HEK293 (cell line): Measurements from ENCODE around the gene MCM3AP.

ENCODE experiments used
- GLIS1 ChIP-seq: fragments of 450-650 bp; formaldehyde crosslinking; IDR thresholded peaks from 2 replicates; pipeline ENCODE4 v1.5.1; 2016; ENCODE audit warnings: missing biosample characterization, missing genetic modification characterization
- IKZF3 ChIP-seq: fragments of 450-650 bp; IDR thresholded peaks from 2 replicates; pipeline ENCODE4 v1.5.0; 2018; ENCODE audit warnings: missing biosample characterization, mild to moderate bottlenecking, missing genetic modification characterization, moderate library complexity
- KLF7 ChIP-seq: fragments of 450-650 bp; formaldehyde crosslinking; IDR thresholded peaks from 2 replicates; pipeline ENCODE4 v1.5.1; 2016; ENCODE audit warnings: missing biosample characterization, missing genetic modification characterization, borderline replicate concordance
- KLF8 ChIP-seq: fragments of 450-650 bp; formaldehyde crosslinking; IDR thresholded peaks from 2 replicates; pipeline ENCODE4 v1.5.1; 2016; ENCODE audit warnings: missing biosample characterization, missing genetic modification characterization
- WT1 ChIP-seq: fragments of 450-650 bp; formaldehyde crosslinking; IDR thresholded peaks from 2 replicates; pipeline ENCODE4 v1.5.1; 2016; ENCODE audit warnings: missing biosample characterization, missing genetic modification characterization
- ZBTB20 ChIP-seq: fragments of 450-650 bp; formaldehyde crosslinking; IDR thresholded peaks from 2 replicates; pipeline ENCODE4 v1.5.1; 2016; ENCODE audit warnings: missing biosample characterization, missing genetic modification characterization
- ZNF175 ChIP-seq: fragments of 450-650 bp; formaldehyde crosslinking; IDR thresholded peaks from 2 replicates; pipeline ENCODE4 v1.5.1; 2016; ENCODE audit warnings: missing biosample characterization, missing genetic modification characterization
- ZNF2 ChIP-seq: fragments of 450-650 bp; formaldehyde crosslinking; IDR thresholded peaks from 2 replicates; pipeline ENCODE4 v1.5.1; 2016; ENCODE audit warnings: missing biosample characterization, missing genetic modification characterization
- ZNF266 ChIP-seq: fragments of 450-650 bp; formaldehyde crosslinking; IDR thresholded peaks from 2 replicates; pipeline ENCODE4 v1.5.1; 2016; ENCODE audit warnings: missing biosample characterization, missing genetic modification characterization, low read depth
- ZNF324 ChIP-seq: fragments of 450-650 bp; formaldehyde crosslinking; IDR thresholded peaks from 2 replicates; pipeline ENCODE4 v1.5.1; 2016; ENCODE audit warnings: missing biosample characterization, missing genetic modification characterization
- ZNF335 ChIP-seq: fragments of 450-650 bp; formaldehyde crosslinking; conservative IDR thresholded peaks from 2 replicates; pipeline ENCODE4 v1.5.1; 2016; ENCODE audit warnings: missing biosample characterization, missing genetic modification characterization
- ZNF501 ChIP-seq: fragments of 450-650 bp; formaldehyde crosslinking; IDR thresholded peaks from 2 replicates; pipeline ENCODE4 v1.5.1; 2016; ENCODE audit warnings: missing biosample characterization, missing genetic modification characterization
- ZNF664 ChIP-seq: fragments of 450-650 bp; formaldehyde crosslinking; IDR thresholded peaks from 2 replicates; pipeline ENCODE4 v1.5.1; 2016; ENCODE audit warnings: missing biosample characterization, missing genetic modification characterization
- ZNF76 ChIP-seq: fragments of 450-650 bp; formaldehyde crosslinking; IDR thresholded peaks from 2 replicates; pipeline ENCODE4; 2016; ENCODE audit warnings: low read depth, missing biosample characterization, missing genetic modification characterization, borderline replicate concordance
- ZSCAN16 ChIP-seq: fragments of 450-650 bp; formaldehyde crosslinking; IDR thresholded peaks from 2 replicates; pipeline ENCODE4 v1.5.1; 2016; ENCODE audit warnings: missing biosample characterization, missing genetic modification characterization
- TF ChIP-seq, protein P1 (sequence below): fragments of 450-650 bp; formaldehyde crosslinking; IDR thresholded peaks from 2 replicates; pipeline ENCODE4 v1.5.1; 2016; ENCODE audit warnings: missing biosample characterization, missing genetic modification characterization
- TF ChIP-seq, protein P2 (sequence below): fragments of 450-650 bp; formaldehyde crosslinking; IDR thresholded peaks from 2 replicates; pipeline ENCODE4 v1.5.1; 2016; ENCODE audit warnings: missing biosample characterization, missing genetic modification characterization
- TF ChIP-seq, protein P3 (sequence below): fragments of 450-650 bp; formaldehyde crosslinking; IDR thresholded peaks from 2 replicates; pipeline ENCODE4 v1.5.1; 2016; ENCODE audit warnings: missing biosample characterization, missing genetic modification characterization
- TF ChIP-seq, protein P4 (sequence below): fragments of 450-650 bp; formaldehyde crosslinking; IDR thresholded peaks from 2 replicates; pipeline ENCODE4 v1.5.1; 2016; ENCODE audit warnings: missing biosample characterization, missing genetic modification characterization, borderline replicate concordance
- TF ChIP-seq, protein P5 (sequence below): fragments of 450-650 bp; formaldehyde crosslinking; IDR thresholded peaks from 2 replicates; pipeline ENCODE4 v1.5.1; 2017; ENCODE audit warnings: missing biosample characterization, missing genetic modification characterization
- TF ChIP-seq, protein P6 (sequence below): fragments of 450-650 bp; formaldehyde crosslinking; IDR thresholded peaks from 2 replicates; pipeline ENCODE4 v1.5.1; 2016; ENCODE audit warnings: missing biosample characterization, missing genetic modification characterization
- TF ChIP-seq, protein P7 (sequence below): fragments of 450-650 bp; formaldehyde crosslinking; optimal IDR thresholded peaks from 2 replicates; pipeline ENCODE3; 2016; ENCODE audit warnings: missing biosample characterization, mild to moderate bottlenecking, missing genetic modification characterization

Gene MCM3AP

DNA sequence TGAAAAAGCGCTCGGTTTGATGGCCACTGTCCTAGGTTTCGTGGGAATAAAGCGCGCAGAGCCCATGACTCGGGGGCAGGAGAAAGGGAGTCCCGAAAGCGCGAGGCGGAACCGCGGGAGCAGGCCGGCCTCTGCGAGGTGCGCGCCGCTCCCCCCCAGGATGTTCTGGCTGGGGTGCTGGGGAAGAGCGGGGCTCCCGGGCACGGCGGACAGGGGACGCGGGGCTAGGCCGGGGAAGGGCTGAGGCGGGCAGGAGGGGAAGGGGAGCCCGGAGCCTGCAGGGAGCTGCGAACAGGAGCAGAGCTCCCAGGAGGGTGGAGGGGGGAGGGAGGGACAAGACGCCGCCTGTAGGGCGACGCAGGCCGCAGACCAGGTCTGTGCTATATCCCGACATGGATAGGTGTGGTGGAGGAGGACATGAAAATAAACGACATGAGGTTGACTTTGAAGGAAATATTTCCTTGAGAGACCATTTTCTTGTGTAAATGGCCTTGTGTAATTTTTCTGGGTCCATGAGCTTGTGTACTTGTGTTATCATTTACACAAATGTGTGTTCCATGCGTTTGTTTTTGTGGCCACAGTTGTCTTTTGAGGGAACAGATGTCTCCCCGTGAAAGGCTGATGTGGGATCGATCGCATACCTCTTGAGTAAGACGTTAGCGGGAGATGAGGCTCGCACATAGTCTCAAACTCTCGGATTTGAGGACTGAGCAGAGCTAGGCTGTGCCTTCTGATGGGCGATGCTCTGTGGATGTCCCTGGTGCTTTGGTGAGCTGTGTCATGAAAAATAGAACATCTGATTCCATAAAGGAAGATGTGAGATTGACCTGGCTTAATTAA lies 39.9 kb upstream of the MCM3AP start (continued):
- TF ChIP-seq, protein P1, sequence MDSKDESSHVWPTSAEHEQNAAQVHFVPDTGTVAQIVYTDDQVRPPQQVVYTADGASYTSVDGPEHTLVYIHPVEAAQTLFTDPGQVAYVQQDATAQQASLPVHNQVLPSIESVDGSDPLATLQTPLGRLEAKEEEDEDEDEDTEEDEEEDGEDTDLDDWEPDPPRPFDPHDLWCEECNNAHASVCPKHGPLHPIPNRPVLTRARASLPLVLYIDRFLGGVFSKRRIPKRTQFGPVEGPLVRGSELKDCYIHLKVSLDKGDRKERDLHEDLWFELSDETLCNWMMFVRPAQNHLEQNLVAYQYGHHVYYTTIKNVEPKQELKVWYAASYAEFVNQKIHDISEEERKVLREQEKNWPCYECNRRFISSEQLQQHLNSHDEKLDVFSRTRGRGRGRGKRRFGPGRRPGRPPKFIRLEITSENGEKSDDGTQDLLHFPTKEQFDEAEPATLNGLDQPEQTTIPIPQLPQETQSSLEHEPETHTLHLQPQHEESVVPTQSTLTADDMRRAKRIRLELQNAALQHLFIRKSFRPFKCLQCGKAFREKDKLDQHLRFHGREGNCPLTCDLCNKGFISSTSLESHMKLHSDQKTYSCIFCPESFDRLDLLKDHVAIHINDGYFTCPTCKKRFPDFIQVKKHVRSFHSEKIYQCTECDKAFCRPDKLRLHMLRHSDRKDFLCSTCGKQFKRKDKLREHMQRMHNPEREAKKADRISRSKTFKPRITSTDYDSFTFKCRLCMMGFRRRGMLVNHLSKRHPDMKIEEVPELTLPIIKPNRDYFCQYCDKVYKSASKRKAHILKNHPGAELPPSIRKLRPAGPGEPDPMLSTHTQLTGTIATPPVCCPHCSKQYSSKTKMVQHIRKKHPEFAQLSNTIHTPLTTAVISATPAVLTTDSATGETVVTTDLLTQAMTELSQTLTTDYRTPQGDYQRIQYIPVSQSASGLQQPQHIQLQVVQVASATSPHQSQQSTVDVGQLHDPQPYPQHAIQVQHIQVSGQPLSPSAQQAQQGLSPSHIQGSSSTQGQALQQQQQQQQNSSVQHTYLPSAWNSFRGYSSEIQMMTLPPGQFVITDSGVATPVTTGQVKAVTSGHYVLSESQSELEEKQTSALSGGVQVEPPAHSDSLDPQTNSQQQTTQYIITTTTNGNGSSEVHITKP, result peak; percentile 81
- TF ChIP-seq GLIS1 (tag by site-specific recombination) (peak; percentile 9), ZNF266 (tag by site-specific recombination) (no peak), WT1 (tag by site-specific recombination) (0 out of 2 replicates have a peak, but pooled peaks have one; percentile 35), ZBTB20 (tag by site-specific recombination) (peak; percentile 89), KLF8 (peak; percentile 12), ZNF664 (no peak), KLF7 (tag by site-specific recombination) (peak; percentile 62), ZNF175 (no peak), ZNF2 (tag by site-specific recombination) (peak; percentile 43), IKZF3 (peak; percentile 37; the same call in 1 of the 2 replicates), ZNF335 (tag by site-specific recombination) (peak; percentile 58), ZNF324 (tag by site-specific recombination) (0 out of 2 replicates have a peak, but pooled peaks have one; percentile 20), ZNF76 (tag by site-specific recombination) (peak; percentile 35; the same call in 1 of the 2 replicates), ZSCAN16 (tag by site-specific recombination) (no peak), ZNF501 (tag by site-specific recombination) (no peak)
- TF ChIP-seq, protein P2, sequence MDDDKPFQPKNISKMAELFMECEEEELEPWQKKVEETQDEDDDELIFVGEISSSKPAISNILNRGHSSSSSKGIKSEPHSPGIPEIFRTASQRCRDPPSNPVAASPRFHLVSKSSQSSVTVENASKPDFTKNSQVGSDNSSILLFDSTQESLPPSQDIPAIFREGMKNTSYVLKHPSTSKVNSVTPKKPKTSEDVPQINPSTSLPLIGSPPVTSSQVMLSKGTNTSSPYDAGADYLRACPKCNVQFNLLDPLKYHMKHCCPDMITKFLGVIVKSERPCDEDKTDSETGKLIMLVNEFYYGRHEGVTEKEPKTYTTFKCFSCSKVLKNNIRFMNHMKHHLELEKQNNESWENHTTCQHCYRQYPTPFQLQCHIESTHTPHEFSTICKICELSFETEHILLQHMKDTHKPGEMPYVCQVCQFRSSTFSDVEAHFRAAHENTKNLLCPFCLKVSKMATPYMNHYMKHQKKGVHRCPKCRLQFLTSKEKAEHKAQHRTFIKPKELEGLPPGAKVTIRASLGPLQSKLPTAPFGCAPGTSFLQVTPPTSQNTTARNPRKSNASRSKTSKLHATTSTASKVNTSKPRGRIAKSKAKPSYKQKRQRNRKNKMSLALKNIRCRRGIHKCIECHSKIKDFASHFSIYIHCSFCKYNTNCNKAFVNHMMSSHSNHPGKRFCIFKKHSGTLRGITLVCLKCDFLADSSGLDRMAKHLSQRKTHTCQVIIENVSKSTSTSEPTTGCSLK, result no peak
- TF ChIP-seq, protein P3, sequence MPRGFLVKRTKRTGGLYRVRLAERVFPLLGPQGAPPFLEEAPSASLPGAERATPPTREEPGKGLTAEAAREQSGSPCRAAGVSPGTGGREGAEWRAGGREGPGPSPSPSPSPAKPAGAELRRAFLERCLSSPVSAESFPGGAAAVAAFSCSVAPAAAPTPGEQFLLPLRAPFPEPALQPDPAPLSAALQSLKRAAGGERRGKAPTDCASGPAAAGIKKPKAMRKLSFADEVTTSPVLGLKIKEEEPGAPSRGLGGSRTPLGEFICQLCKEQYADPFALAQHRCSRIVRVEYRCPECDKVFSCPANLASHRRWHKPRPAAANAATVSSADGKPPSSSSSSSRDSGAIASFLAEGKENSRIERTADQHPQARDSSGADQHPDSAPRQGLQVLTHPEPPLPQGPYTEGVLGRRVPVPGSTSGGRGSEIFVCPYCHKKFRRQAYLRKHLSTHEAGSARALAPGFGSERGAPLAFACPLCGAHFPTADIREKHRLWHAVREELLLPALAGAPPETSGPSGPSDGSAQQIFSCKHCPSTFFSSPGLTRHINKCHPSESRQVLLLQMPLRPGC (tag by site-specific recombination), result no peak
- TF ChIP-seq, protein P4, sequence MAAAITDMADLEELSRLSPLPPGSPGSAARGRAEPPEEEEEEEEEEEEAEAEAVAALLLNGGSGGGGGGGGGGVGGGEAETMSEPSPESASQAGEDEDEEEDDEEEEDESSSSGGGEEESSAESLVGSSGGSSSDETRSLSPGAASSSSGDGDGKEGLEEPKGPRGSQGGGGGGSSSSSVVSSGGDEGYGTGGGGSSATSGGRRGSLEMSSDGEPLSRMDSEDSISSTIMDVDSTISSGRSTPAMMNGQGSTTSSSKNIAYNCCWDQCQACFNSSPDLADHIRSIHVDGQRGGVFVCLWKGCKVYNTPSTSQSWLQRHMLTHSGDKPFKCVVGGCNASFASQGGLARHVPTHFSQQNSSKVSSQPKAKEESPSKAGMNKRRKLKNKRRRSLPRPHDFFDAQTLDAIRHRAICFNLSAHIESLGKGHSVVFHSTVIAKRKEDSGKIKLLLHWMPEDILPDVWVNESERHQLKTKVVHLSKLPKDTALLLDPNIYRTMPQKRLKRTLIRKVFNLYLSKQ, result no peak
- TF ChIP-seq, protein P5, sequence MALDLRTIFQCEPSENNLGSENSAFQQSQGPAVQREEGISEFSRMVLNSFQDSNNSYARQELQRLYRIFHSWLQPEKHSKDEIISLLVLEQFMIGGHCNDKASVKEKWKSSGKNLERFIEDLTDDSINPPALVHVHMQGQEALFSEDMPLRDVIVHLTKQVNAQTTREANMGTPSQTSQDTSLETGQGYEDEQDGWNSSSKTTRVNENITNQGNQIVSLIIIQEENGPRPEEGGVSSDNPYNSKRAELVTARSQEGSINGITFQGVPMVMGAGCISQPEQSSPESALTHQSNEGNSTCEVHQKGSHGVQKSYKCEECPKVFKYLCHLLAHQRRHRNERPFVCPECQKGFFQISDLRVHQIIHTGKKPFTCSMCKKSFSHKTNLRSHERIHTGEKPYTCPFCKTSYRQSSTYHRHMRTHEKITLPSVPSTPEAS (tag by site-specific recombination), result 0 out of 2 replicates have a peak, but pooled peaks have one; percentile 8
- TF ChIP-seq, protein P6, sequence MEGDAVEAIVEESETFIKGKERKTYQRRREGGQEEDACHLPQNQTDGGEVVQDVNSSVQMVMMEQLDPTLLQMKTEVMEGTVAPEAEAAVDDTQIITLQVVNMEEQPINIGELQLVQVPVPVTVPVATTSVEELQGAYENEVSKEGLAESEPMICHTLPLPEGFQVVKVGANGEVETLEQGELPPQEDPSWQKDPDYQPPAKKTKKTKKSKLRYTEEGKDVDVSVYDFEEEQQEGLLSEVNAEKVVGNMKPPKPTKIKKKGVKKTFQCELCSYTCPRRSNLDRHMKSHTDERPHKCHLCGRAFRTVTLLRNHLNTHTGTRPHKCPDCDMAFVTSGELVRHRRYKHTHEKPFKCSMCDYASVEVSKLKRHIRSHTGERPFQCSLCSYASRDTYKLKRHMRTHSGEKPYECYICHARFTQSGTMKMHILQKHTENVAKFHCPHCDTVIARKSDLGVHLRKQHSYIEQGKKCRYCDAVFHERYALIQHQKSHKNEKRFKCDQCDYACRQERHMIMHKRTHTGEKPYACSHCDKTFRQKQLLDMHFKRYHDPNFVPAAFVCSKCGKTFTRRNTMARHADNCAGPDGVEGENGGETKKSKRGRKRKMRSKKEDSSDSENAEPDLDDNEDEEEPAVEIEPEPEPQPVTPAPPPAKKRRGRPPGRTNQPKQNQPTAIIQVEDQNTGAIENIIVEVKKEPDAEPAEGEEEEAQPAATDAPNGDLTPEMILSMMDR, result no peak; the same call in none of the 2 replicates
- TF ChIP-seq, protein P7, sequence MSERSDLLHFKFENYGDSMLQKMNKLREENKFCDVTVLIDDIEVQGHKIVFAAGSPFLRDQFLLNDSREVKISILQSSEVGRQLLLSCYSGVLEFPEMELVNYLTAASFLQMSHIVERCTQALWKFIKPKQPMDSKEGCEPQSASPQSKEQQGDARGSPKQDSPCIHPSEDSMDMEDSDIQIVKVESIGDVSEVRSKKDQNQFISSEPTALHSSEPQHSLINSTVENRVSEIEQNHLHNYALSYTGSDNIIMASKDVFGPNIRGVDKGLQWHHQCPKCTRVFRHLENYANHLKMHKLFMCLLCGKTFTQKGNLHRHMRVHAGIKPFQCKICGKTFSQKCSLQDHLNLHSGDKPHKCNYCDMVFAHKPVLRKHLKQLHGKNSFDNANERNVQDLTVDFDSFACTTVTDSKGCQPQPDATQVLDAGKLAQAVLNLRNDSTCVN, result peak; percentile 100
